ENCODE measurements around the gene VSTM4.

VSTM4 gene

GRCh38 chr10:49112851-49113250 lies 2.5 kb downstream of the VSTM4 start:
- TF ChIP-seq, protein P1, sequence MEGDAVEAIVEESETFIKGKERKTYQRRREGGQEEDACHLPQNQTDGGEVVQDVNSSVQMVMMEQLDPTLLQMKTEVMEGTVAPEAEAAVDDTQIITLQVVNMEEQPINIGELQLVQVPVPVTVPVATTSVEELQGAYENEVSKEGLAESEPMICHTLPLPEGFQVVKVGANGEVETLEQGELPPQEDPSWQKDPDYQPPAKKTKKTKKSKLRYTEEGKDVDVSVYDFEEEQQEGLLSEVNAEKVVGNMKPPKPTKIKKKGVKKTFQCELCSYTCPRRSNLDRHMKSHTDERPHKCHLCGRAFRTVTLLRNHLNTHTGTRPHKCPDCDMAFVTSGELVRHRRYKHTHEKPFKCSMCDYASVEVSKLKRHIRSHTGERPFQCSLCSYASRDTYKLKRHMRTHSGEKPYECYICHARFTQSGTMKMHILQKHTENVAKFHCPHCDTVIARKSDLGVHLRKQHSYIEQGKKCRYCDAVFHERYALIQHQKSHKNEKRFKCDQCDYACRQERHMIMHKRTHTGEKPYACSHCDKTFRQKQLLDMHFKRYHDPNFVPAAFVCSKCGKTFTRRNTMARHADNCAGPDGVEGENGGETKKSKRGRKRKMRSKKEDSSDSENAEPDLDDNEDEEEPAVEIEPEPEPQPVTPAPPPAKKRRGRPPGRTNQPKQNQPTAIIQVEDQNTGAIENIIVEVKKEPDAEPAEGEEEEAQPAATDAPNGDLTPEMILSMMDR (conservative IDR thresholded peaks at IDR 0.05; ENCODE audit: low read depth, low read length), result no peak
- DNase-seq (ENCODE audit: low read depth), result no peak
- H3K4me3 ChIP-seq (ENCODE audit: low read length), result no peak overlapping the region

DNA sequence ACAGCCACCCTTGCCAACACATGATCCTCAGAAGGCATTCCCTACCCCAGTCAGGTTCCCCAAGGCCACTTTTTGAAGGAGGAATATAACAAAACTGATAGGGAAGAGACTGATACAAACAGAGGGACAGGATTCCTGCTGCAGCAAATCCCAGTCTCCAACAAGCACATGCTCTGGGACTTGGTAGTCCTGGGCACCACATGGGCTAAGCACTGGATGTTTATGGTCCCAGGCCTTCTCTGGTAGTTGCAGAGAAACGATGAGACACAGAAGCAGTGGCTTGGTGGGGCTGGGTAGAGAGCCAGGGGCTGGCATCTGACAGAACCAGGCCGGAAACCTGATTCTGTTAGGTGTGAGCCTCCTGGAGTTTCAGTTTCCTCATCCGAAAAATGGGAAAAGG lies 3.2 kb downstream of the VSTM4 start:
- no peak overlapping the region for H3K4me3 ChIP-seq (ENCODE audit: low read length)
- no peak for DNase-seq (ENCODE audit: low read depth)
- TF ChIP-seq, protein P1 (conservative IDR thresholded peaks at IDR 0.05; ENCODE audit: low read depth, low read length), result no peak

DNA sequence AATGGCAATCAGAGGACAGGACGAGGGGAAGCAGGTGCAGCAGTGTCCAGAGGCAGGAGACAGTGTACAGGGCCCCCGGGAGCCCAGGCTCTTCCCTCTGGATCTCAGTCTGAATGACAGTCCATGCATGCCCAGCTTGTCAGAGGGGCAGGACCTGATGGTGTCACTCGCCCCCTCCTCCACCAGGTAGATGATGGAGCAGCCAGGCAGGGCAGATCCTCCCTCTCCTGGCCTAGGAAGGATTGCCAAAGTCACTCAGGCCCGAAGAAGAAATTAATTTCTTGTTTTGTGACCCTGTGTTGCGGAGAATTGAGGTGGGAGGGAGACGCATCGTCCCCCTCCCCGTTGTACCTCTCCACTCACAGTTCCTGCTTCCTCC lies 4.0 kb downstream of the VSTM4 start:
- H3K4me3 ChIP-seq (ENCODE audit: low read length), result no peak overlapping the region
- TF ChIP-seq, protein P1 (conservative IDR thresholded peaks at IDR 0.05; ENCODE audit: low read depth, low read length), result no peak
- DNase-seq (ENCODE audit: low read depth), result no peak

GRCh38 chr10:49110684-49111319 lies 4.5 kb downstream of the VSTM4 start:
- no peak for DNase-seq (ENCODE audit: low read depth)
- no peak overlapping the region for H3K4me3 ChIP-seq (ENCODE audit: low read length)
- TF ChIP-seq, protein P1 (conservative IDR thresholded peaks at IDR 0.05; ENCODE audit: low read depth, low read length), result no peak

DNA sequence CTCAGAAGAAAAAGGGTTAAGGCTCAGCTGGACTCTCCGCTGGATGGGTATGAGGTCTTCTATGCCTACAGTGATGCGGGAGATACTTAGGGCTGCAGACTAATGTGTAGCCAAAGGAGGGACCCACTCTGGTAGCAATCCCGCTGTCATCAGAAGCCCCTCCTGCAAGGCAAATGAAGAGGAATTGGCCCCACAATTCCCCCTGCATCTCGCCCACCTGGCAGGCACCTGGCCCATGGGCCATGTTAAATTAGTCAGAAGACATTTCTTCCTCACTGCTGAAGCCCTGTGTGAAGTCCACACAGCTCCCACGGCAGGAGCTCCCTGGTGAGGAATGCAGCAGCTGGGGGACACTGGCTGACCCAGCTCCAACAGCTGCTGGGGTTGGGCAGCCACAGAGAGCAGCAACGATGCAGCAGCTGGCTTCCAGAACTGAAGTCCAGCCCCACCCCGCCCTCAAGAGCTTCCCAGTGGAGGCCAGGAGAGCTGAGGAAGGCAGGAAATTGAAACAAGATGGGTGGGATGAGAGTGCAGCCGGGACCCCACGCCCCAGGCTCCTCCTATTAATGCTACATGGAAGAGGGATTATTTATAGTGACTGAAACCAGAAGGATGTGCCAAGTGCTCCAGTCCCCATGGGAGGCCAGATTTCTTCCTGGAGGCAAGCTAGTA lies 5.5 kb downstream of the VSTM4 start:
- no peak for DNase-seq (ENCODE audit: low read depth)
- H3K4me3 ChIP-seq (ENCODE audit: low read length), result no peak overlapping the region
- TF ChIP-seq, protein P1 (conservative IDR thresholded peaks at IDR 0.05; ENCODE audit: low read depth, low read length), result no peak

DNA sequence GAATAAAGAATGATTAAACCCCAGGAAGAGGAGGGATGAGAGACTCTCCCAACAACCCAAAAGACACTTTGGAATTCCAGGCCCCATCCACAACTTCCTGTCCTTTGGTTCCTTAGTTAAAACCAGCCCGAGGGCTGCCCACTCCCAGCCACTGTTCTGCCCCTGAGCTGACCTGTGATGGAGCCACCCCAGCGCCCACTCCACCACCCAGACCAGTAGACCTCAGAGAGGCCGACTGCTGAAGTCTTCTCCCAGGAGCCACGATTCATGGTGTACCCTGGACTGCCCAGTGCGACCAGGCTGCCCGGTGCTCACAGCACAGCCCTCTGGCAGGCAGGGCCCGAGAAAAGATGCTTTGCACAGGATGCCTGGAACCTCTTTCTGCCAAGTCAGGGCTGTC lies 6.7 kb downstream of the VSTM4 start:
- H3K4me3 ChIP-seq (ENCODE audit: low read length), result no peak overlapping the region
- TF ChIP-seq, protein P1 (conservative IDR thresholded peaks at IDR 0.05; ENCODE audit: low read depth, low read length), result no peak
- DNase-seq (ENCODE audit: low read depth), result no peak

DNA sequence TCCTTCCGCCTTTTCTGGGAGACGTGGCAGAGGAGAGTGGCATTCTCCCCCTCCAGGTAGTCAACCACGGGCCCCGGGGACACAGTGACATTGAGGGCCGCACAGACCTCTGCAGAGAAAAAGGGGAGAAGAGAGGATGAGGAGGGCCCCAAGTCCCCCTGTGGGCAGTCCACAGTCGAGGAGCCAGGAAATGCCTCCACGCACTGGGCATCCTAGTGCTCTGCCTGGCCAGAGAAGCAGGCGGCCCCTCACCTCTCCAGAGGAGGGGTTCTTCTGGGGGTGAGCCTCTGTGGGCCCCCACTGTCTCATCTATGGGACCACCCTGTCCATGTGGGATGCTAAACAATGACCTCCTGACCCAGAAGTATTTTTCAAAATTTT lies 7.4 kb downstream of the VSTM4 start:
- TF ChIP-seq, protein P1 (conservative IDR thresholded peaks at IDR 0.05; ENCODE audit: low read depth, low read length), result no peak
- no peak for DNase-seq (ENCODE audit: low read depth)
- no peak overlapping the region for H3K4me3 ChIP-seq (ENCODE audit: low read length)
